Astrocyte (in vitro differentiated cells and primary cell): ENCODE measurements around the gene SCNN1A. TPM values are rescaled to one million over a fixed set of nuclear protein-coding genes. Genes with fewer than 3 reads are reported as not detected.
"Not testable (repeated sequence)": the region's sequence is repeated elsewhere in the genome, so short reads cannot be mapped to it uniquely, and the experiment has no call there.

ENCODE experiments used
- DNase-seq: peaks from one replicate; pipeline ENCODE4 v3.0.0-alpha.2; 2010; ENCODE audit warnings: low read depth
- FAIRE-seq: peaks from 2 replicates; lab custom pipeline; 2011; peaks lifted over from hg19 to GRCh38; lab: Jason Lieb, UNC
- H2AFZ ChIP-seq: 2 replicates; pipeline ENCODE4 v1.6.0; 2012; ENCODE audit warnings: low read depth, low read length, inconsistent platforms
- H3K27ac ChIP-seq: 2 replicates; pipeline ENCODE4 v1.5.1; 2011; ENCODE audit warnings: low read depth, low read length, inconsistent platforms
- H3K27me3 ChIP-seq: 2 replicates; pipeline ENCODE4 v1.6.0; 2011; ENCODE audit warnings: low read length, inconsistent platforms; ENCODE audit not compliant: insufficient read depth
- H3K36me3 ChIP-seq: 2 replicates; pipeline ENCODE4 v1.5.1; 2011; ENCODE audit warnings: low read length, inconsistent platforms; ENCODE audit not compliant: insufficient read depth
- H3K4me1 ChIP-seq: 2 replicates; pipeline ENCODE4 v1.5.1; 2011; ENCODE audit warnings: low read length, inconsistent platforms; ENCODE audit not compliant: insufficient read depth
- H3K4me2 ChIP-seq: 2 replicates; pipeline ENCODE4 v1.6.0; 2012; ENCODE audit warnings: low read length, inconsistent platforms
- H3K4me3 ChIP-seq: 2 replicates; pipeline ENCODE4 v1.5.1; 2011; ENCODE audit warnings: low read depth, mild to moderate bottlenecking, low read length, inconsistent platforms; ENCODE audit not compliant: insufficient read depth
- H3K79me2 ChIP-seq: 2 replicates; pipeline ENCODE4 v1.6.0; 2012; ENCODE audit warnings: mild to moderate bottlenecking, low read length, inconsistent platforms; ENCODE audit not compliant: insufficient read depth
- H3K9ac ChIP-seq: 2 replicates; pipeline ENCODE4 v1.6.0; 2012; ENCODE audit warnings: mild to moderate bottlenecking, low read length, inconsistent platforms
- H3K9me3 ChIP-seq: 2 replicates; pipeline ENCODE4 v1.5.1; 2012; ENCODE audit warnings: low read depth, mild to moderate bottlenecking, low read length, inconsistent platforms; ENCODE audit not compliant: insufficient read depth
- H4K20me1 ChIP-seq: 2 replicates; pipeline ENCODE4 v1.6.0; 2012; ENCODE audit warnings: low read length, inconsistent platforms; ENCODE audit not compliant: insufficient read depth
- H3K27ac Mint-ChIP-seq: one replicate; pipeline ENCODE4 v1.8.0; 2021; ENCODE audit warnings: mild to moderate bottlenecking, mixed read lengths; ENCODE audit not compliant: unreplicated experiment
- H3K27me3 Mint-ChIP-seq: one replicate; pipeline ENCODE4 v1.8.0; 2021; ENCODE audit warnings: low read depth, mixed read lengths; ENCODE audit not compliant: unreplicated experiment
- H3K36me3 Mint-ChIP-seq: one replicate; pipeline ENCODE4 v1.8.0; 2021; ENCODE audit warnings: low read depth, mixed read lengths; ENCODE audit not compliant: unreplicated experiment
- H3K4me1 Mint-ChIP-seq: one replicate; pipeline ENCODE4 v1.8.0; 2021; ENCODE audit warnings: low read depth, mixed read lengths; ENCODE audit not compliant: unreplicated experiment
- H3K4me3 Mint-ChIP-seq: one replicate; pipeline ENCODE4 v1.8.0; 2021; ENCODE audit warnings: mild to moderate bottlenecking, moderate library complexity, mixed read lengths; ENCODE audit not compliant: unreplicated experiment
- H3K9me3 Mint-ChIP-seq: one replicate; pipeline ENCODE4 v1.8.0; 2021; ENCODE audit warnings: mild to moderate bottlenecking, mixed read lengths; ENCODE audit not compliant: unreplicated experiment
- EZH2 ChIP-seq: IDR thresholded peaks from 2 replicates; pipeline ENCODE4 v1.6.1; 2012; ENCODE audit warnings: mild to moderate bottlenecking, low read length, inconsistent platforms; ENCODE audit not compliant: insufficient read depth
- total RNA-seq: library from RNA; stranded (reverse); gene quantifications from 2 replicates; pipeline ENCODE4 v1.2.1, GENCODE V29; 2021
- TF ChIP-seq, protein P1 (sequence below): IDR thresholded peaks from 2 replicates; pipeline ENCODE4 v1.5.1; 2011; ENCODE audit warnings: low read depth, mild to moderate bottlenecking, inconsistent platforms, low read length, moderate library complexity; ENCODE audit not compliant: insufficient read depth

Gene SCNN1A
- total RNA-seq, 1 donor from 2014 or later = 1.3 TPM

DNA sequence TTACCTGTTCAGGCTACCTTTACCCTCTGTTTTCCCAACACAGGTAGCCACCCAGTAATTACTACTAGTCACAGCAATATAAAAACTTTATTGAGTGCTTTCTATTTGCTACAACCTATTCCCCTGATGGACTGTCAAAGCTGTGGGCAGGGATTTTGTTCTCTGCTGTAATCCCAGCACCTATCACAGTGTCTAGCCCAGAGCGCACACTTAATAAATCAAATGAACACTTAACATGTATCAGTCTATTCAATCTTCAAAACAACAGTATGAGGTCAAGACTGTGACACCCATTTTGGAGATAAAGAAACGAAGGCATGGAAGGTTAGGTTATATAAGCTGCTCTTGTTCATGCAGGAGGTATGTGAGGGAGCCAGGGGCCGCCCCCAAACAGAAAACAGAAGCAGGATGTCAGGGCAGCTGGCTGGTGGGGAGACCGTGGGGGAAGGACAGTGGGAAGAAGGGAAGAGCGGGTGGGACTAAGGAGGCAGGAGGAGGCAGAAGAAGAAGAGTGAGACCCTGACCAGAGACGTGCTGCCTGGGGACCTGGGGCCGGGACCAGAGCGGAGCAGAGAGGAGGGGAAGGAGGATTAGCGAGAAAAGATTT, 35.2 kb downstream of the SCNN1A start:
- Histone ChIP-seq H3K4me2 (peak overlapping the region; percentile 95), H3K36me3 (no peaks in the 10 kb centered on the region), H3K27me3 (no peaks in the 10 kb centered on the region), H3K4me1 (peaks cover 59% of the 10 kb centered on the region), H3K27ac (peak overlapping the region; percentile 94), H4K20me1 (peaks cover 38% of the 10 kb centered on the region), H3K9ac (peak overlapping the region; percentile 98), H3K9me3 (no peaks in the 10 kb centered on the region), H3K79me2 (peaks cover 70% of the 10 kb centered on the region), H3K4me3 (peak overlapping the region; percentile 95), H2AFZ (no peak overlapping the region)
- FAIRE-seq = peak; percentile 73
- no peak overlapping the region for H3K27ac Mint-ChIP-seq
- DNase-seq = peak; percentile 79
- H3K4me3 Mint-ChIP-seq = no peak overlapping the region
- no peaks in the 10 kb centered on the region for H3K27me3 Mint-ChIP-seq
- TF ChIP-seq, protein P1, sequence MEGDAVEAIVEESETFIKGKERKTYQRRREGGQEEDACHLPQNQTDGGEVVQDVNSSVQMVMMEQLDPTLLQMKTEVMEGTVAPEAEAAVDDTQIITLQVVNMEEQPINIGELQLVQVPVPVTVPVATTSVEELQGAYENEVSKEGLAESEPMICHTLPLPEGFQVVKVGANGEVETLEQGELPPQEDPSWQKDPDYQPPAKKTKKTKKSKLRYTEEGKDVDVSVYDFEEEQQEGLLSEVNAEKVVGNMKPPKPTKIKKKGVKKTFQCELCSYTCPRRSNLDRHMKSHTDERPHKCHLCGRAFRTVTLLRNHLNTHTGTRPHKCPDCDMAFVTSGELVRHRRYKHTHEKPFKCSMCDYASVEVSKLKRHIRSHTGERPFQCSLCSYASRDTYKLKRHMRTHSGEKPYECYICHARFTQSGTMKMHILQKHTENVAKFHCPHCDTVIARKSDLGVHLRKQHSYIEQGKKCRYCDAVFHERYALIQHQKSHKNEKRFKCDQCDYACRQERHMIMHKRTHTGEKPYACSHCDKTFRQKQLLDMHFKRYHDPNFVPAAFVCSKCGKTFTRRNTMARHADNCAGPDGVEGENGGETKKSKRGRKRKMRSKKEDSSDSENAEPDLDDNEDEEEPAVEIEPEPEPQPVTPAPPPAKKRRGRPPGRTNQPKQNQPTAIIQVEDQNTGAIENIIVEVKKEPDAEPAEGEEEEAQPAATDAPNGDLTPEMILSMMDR = no peak
- TF ChIP-seq EZH2 = no peak
- no peaks in the 10 kb centered on the region for H3K36me3 Mint-ChIP-seq
- H3K4me1 Mint-ChIP-seq = peaks cover 31% of the 10 kb centered on the region
- H3K9me3 Mint-ChIP-seq = no peaks in the 10 kb centered on the region

DNA sequence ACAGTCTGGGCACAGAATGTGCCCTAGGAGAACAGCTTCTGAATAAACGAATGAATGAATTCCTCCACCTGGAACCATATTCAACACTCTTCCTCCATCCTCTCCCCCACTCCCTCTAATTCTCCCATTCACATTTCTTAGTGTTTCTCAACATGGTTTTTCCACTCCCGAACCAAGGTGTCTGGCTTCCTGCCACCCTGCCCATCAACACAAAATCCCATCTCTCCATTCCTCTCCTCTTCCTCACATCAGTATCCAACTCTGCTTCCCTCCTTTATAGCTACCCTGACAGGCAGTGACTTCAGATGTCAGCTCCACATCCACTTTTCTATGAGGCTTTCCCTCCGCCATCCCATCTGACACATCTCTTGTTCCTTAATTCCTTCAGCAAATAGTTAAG, 36.4 kb downstream of the SCNN1A start:
- DNase-seq (no peak), FAIRE-seq (no peak)
- no peak overlapping the region for H3K4me3 Mint-ChIP-seq
- Histone ChIP-seq H3K9me3 (no peaks in the 10 kb centered on the region), H2AFZ (no peak overlapping the region), H3K27ac (peak overlapping the region; percentile 98), H3K27me3 (no peaks in the 10 kb centered on the region), H3K9ac (peak overlapping the region; percentile 98), H3K36me3 (peaks cover 8% of the 10 kb centered on the region), H3K4me2 (peak overlapping the region; percentile 95), H3K79me2 (peaks cover 82% of the 10 kb centered on the region), H4K20me1 (peaks cover 46% of the 10 kb centered on the region), H3K4me1 (peaks cover 69% of the 10 kb centered on the region), H3K4me3 (peak overlapping the region; percentile 95)
- H3K27ac Mint-ChIP-seq = no peak overlapping the region
- H3K36me3 Mint-ChIP-seq = no peaks in the 10 kb centered on the region
- H3K27me3 Mint-ChIP-seq = no peaks in the 10 kb centered on the region
- peaks cover 40% of the 10 kb centered on the region for H3K4me1 Mint-ChIP-seq
- H3K9me3 Mint-ChIP-seq = no peaks in the 10 kb centered on the region
- TF ChIP-seq EZH2 = no peak
- TF ChIP-seq, protein P1 = no peak

DNA sequence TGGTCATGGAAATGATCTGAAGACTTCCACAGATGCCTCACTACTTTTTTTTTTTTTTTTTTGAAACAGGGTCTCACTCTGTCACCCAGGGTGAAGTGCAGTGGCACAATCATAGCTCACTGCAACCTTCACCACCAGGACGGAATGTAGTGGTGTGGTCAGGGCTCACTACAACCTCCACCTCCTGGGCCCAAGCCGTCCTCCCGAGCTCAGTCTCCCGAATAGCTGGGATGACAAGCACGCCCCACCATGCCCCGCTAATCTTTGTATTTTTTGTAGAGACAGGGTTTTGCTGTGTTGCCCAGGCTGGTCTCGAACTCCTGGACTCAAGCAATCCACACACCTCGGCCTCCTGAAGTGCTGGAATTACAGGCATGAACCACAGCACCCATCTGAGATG, 36.8 kb downstream of the SCNN1A start:
- Histone ChIP-seq H3K36me3 (peaks cover 11% of the 10 kb centered on the region), H3K79me2 (peaks cover 85% of the 10 kb centered on the region), H3K27ac (peak overlapping the region; percentile 98), H4K20me1 (peaks cover 47% of the 10 kb centered on the region), H3K4me2 (peak overlapping the region; percentile 95), H3K9ac (peak overlapping the region; percentile 98), H3K4me3 (peak overlapping the region; percentile 95), H3K4me1 (peaks cover 74% of the 10 kb centered on the region)
- not testable (repeated sequence) for H3K27me3 ChIP-seq, H3K9me3 Mint-ChIP-seq, H3K4me3 Mint-ChIP-seq, H3K9me3 ChIP-seq, H3K27ac Mint-ChIP-seq, H3K36me3 Mint-ChIP-seq, DNase-seq, H2AFZ ChIP-seq, FAIRE-seq, H3K27me3 Mint-ChIP-seq
- H3K4me1 Mint-ChIP-seq = peaks cover 41% of the 10 kb centered on the region
